ENCODE measurements around the gene SORBS2.

SORBS2 gene

DNA sequence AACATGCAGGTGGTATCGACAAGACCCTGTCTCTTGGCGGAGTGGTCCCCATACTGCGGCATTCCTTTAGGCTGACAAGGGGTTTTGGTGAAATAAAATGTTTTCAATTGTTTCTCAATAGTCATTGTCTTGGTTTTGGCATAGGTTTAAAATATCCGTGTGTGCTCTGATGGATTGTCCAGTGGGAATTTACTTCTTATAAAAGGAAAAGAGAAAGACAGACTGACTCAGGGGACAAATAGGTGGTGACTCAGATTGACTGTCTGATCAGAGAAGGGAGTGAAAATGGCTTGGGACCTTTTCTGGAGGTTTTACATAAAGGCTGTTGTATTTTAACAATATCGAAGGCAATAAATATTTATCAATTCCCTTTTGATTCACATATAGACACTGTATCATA is 129.8 kb downstream of the SORBS2 start:
- TF ChIP-seq POLR2A (IDR thresholded peaks at IDR 0.05; ENCODE audit: low read depth, low read length), result no peak
- TF ChIP-seq POLR2AphosphoS5 (IDR thresholded peaks at IDR 0.05; ENCODE audit: low read depth, low read length), result no peak
- TF ChIP-seq SPI1 (IDR thresholded peaks at IDR 0.05; ENCODE audit: low read depth, low read length), result no peak
- no peak for TF ChIP-seq TAF1 (IDR thresholded peaks at IDR 0.05; ENCODE audit: low read depth, low read length)
- no peak for TF ChIP-seq POU2F2 (IDR thresholded peaks at IDR 0.05; ENCODE audit: low read depth, low read length)
- TF ChIP-seq PAX5 (IDR thresholded peaks at IDR 0.05; ENCODE audit: insufficient read depth, low read length, severe bottlenecking), result no peak
- DNase-seq (ENCODE audit: insufficient read length, low spot score) (no peak), FAIRE-seq (no peak)

- no peak for TF ChIP-seq TAF1 (IDR thresholded peaks at IDR 0.05; ENCODE audit: low read depth, low read length)
- TF ChIP-seq PAX5 (IDR thresholded peaks at IDR 0.05; ENCODE audit: insufficient read depth, low read length, severe bottlenecking), result no peak
- TF ChIP-seq POLR2A (IDR thresholded peaks at IDR 0.05; ENCODE audit: low read depth, low read length), result no peak
- TF ChIP-seq SPI1 (IDR thresholded peaks at IDR 0.05; ENCODE audit: low read depth, low read length), result no peak
- no peak for TF ChIP-seq POLR2AphosphoS5 (IDR thresholded peaks at IDR 0.05; ENCODE audit: low read depth, low read length)
- no peak for TF ChIP-seq POU2F2 (IDR thresholded peaks at IDR 0.05; ENCODE audit: low read depth, low read length)
- no peak for FAIRE-seq
Measured at GRCh38 chr4:185681604-185682003, 130.4 kb downstream of the SORBS2 start.

DNA sequence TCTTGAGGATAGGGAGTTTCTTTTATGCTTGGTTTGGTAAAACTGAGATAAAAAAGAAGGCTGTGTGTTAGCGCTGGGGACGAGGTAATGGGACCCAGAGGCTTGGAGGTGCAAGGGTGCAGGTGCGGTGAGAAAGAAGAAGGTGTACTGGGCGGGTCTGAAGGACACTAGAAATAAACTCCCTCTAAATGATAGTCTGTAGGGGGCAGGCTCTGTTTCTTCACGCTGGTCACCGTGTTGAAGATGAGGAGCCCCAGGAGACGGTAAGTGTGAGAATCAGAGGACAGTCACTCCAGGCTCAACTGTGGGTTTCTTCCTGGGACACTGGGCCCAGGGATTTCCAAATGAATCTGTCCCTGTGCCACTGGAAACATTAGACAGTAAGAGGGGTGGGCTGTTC is 131.4 kb downstream of the SORBS2 start:
- FAIRE-seq (no peak), DNase-seq (ENCODE audit: insufficient read length, low spot score) (no peak)
- TF ChIP-seq POU2F2 (IDR thresholded peaks at IDR 0.05; ENCODE audit: low read depth, low read length) (no peak), POLR2A (IDR thresholded peaks at IDR 0.05; ENCODE audit: low read depth, low read length) (no peak), PAX5 (IDR thresholded peaks at IDR 0.05; ENCODE audit: insufficient read depth, low read length, severe bottlenecking) (no peak), POLR2AphosphoS5 (IDR thresholded peaks at IDR 0.05; ENCODE audit: low read depth, low read length) (no peak), TAF1 (IDR thresholded peaks at IDR 0.05; ENCODE audit: low read depth, low read length) (no peak), SPI1 (IDR thresholded peaks at IDR 0.05; ENCODE audit: low read depth, low read length) (no peak)

More at GRCh38 chr4:185681604-185682003, 130.4 kb downstream of the SORBS2 start:
- no peak for DNase-seq (ENCODE audit: insufficient read length, low spot score)

DNA sequence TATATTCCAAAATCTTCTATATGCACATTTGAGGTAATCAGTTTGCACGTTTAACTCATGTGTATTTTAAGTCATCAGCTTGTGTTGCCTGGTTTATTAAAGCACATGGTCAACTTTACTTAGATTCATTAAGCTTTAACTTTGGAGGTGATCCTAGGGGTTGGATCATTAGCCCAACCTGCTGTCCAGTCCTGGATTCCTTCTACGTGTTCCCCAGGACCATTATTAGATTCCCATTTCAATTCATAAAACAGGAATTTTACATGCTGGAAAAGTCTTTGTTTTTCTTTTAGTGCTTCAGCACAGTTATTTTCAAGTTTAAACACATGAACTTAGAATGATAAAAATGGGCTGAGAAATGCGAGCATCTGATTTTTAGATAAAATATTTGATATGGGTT is 132.5 kb downstream of the SORBS2 start:
- FAIRE-seq (no peak), DNase-seq (ENCODE audit: insufficient read length, low spot score) (no peak)
- TF ChIP-seq TAF1 (IDR thresholded peaks at IDR 0.05; ENCODE audit: low read depth, low read length) (no peak), POU2F2 (IDR thresholded peaks at IDR 0.05; ENCODE audit: low read depth, low read length) (no peak), POLR2A (IDR thresholded peaks at IDR 0.05; ENCODE audit: low read depth, low read length) (no peak), PAX5 (IDR thresholded peaks at IDR 0.05; ENCODE audit: insufficient read depth, low read length, severe bottlenecking) (no peak), SPI1 (IDR thresholded peaks at IDR 0.05; ENCODE audit: low read depth, low read length) (no peak), POLR2AphosphoS5 (IDR thresholded peaks at IDR 0.05; ENCODE audit: low read depth, low read length) (no peak)

GRCh38 chr4:185677637-185678314 is 134.2 kb downstream of the SORBS2 start:
- no peak for DNase-seq (ENCODE audit: insufficient read length, low spot score)
- no peak for FAIRE-seq
- no peak for TF ChIP-seq SPI1 (IDR thresholded peaks at IDR 0.05; ENCODE audit: low read depth, low read length)
- TF ChIP-seq POLR2A (IDR thresholded peaks at IDR 0.05; ENCODE audit: low read depth, low read length), result no peak
- no peak for TF ChIP-seq PAX5 (IDR thresholded peaks at IDR 0.05; ENCODE audit: insufficient read depth, low read length, severe bottlenecking)
- TF ChIP-seq TAF1 (IDR thresholded peaks at IDR 0.05; ENCODE audit: low read depth, low read length), result no peak

DNA sequence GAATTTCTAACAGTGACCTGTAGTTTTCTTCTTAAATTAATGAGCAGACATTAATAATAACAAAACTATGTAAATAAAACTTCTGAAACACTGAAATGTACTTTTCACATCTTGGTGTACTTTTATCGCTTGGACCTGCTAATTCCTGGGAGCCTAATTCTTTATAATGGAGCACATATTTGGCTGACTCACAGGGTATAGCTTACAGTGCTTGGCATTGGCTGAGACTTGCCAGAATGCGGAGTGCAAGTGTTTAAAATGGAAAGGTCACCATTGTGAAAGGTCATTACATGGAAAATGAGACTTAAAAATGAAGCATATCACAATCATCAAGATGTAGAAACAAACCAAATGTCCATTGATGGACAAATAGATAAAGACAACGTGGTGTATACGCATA is 139.4 kb downstream of the SORBS2 start:
- FAIRE-seq (no peak), DNase-seq (ENCODE audit: insufficient read length, low spot score) (no peak)
- TF ChIP-seq POLR2AphosphoS5 (IDR thresholded peaks at IDR 0.05; ENCODE audit: low read depth, low read length) (no peak), SPI1 (IDR thresholded peaks at IDR 0.05; ENCODE audit: low read depth, low read length) (no peak), POLR2A (IDR thresholded peaks at IDR 0.05; ENCODE audit: low read depth, low read length) (no peak), PAX5 (IDR thresholded peaks at IDR 0.05; ENCODE audit: insufficient read depth, low read length, severe bottlenecking) (no peak), TAF1 (IDR thresholded peaks at IDR 0.05; ENCODE audit: low read depth, low read length) (no peak), POU2F2 (IDR thresholded peaks at IDR 0.05; ENCODE audit: low read depth, low read length) (no peak)

DNA sequence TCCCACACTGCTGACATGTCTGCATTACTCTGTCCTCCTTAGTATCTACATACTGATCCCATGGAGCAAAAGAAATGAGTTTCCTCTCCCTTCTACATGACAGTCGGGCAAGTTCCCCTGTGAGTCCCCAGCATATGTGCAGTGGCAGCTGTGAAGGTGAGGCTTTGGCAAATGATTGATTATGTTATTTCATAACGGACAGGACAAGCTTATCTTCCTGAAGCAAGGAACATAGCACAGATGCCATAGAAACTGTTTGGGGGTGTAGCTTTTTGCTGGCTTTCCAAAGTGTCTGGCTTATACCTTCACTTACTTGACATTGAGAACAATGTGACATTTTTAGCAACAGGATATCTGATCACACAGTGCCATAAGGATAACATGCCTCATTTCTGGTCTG is 139.8 kb downstream of the SORBS2 start:
- DNase-seq (ENCODE audit: insufficient read length, low spot score) (no peak), FAIRE-seq (no peak)
- TF ChIP-seq PAX5 (IDR thresholded peaks at IDR 0.05; ENCODE audit: insufficient read depth, low read length, severe bottlenecking) (no peak), POLR2AphosphoS5 (IDR thresholded peaks at IDR 0.05; ENCODE audit: low read depth, low read length) (no peak), TAF1 (IDR thresholded peaks at IDR 0.05; ENCODE audit: low read depth, low read length) (no peak), POU2F2 (IDR thresholded peaks at IDR 0.05; ENCODE audit: low read depth, low read length) (no peak), SPI1 (IDR thresholded peaks at IDR 0.05; ENCODE audit: low read depth, low read length) (no peak), POLR2A (IDR thresholded peaks at IDR 0.05; ENCODE audit: low read depth, low read length) (no peak)

DNA sequence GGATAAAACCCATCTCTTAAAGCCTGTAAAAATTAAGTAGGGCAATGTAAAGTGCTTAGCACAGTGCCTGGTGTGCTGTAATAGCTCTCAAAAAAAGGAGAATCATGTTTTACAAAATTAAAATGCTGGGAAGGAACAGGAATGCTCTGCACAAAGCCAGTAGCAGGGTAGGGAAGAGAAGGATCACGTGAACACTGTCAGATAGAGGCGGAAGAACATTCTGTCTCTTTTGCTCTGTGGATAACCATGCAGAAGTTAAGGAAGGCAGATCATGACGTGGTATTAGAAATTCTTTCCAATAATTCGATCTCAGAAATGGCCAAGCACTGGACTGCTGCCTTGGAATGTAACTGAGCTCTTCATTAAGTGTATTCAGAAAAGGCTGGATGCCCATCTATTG is 140.5 kb downstream of the SORBS2 start:
- TF ChIP-seq POU2F2 (IDR thresholded peaks at IDR 0.05; ENCODE audit: low read depth, low read length) (no peak), POLR2A (IDR thresholded peaks at IDR 0.05; ENCODE audit: low read depth, low read length) (no peak), TAF1 (IDR thresholded peaks at IDR 0.05; ENCODE audit: low read depth, low read length) (no peak), SPI1 (IDR thresholded peaks at IDR 0.05; ENCODE audit: low read depth, low read length) (no peak), PAX5 (IDR thresholded peaks at IDR 0.05; ENCODE audit: insufficient read depth, low read length, severe bottlenecking) (no peak), POLR2AphosphoS5 (IDR thresholded peaks at IDR 0.05; ENCODE audit: low read depth, low read length) (no peak)
- no peak for DNase-seq (ENCODE audit: insufficient read length, low spot score)
- no peak for FAIRE-seq

DNA sequence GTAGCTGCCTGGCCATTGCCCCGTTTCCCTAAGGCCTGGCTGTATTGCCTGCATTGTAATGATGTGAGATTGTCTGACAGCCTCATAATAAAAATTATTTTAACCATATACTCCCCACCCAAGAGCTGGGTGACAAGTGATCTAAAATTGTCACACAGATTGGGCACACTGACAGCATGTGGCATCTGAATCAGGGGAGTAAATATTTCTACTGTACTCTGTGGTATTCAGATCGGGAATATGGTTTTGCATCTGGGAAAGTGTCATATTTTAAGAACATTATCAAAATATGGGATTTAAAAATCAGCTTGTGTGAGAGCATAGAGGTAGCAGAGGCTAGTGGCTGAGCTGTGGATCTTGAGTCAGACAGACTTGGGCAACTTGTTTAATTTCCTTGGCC is 140.9 kb downstream of the SORBS2 start:
- TF ChIP-seq POU2F2 (IDR thresholded peaks at IDR 0.05; ENCODE audit: low read depth, low read length) (no peak), TAF1 (IDR thresholded peaks at IDR 0.05; ENCODE audit: low read depth, low read length) (no peak), POLR2A (IDR thresholded peaks at IDR 0.05; ENCODE audit: low read depth, low read length) (no peak), POLR2AphosphoS5 (IDR thresholded peaks at IDR 0.05; ENCODE audit: low read depth, low read length) (no peak)
- DNase-seq (ENCODE audit: insufficient read length, low spot score), result no peak
- no peak for FAIRE-seq

DNA sequence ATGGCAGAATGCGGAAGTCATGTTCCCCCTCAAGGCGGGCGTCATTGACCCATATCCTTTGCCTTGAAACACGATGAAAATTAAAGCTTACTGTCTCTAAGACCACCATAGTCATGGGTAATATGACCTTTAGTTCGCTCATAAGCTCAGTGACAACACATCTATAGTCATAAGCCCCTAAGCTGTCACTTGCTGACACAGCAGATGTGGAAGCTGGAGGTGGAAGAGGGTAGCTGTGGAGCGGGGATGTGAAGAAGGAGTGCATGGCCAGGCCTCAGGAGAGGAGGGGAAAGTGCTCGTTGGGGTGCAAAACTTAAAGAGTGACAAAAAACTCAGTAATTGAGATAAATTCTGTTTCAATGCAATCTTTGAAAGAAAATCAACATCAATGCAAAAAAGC is 142.7 kb downstream of the SORBS2 start:
- FAIRE-seq, result no peak
- TF ChIP-seq POLR2AphosphoS5 (IDR thresholded peaks at IDR 0.05; ENCODE audit: low read depth, low read length) (no peak), SPI1 (IDR thresholded peaks at IDR 0.05; ENCODE audit: low read depth, low read length) (no peak), POU2F2 (IDR thresholded peaks at IDR 0.05; ENCODE audit: low read depth, low read length) (no peak), TAF1 (IDR thresholded peaks at IDR 0.05; ENCODE audit: low read depth, low read length) (no peak), POLR2A (IDR thresholded peaks at IDR 0.05; ENCODE audit: low read depth, low read length) (no peak), PAX5 (IDR thresholded peaks at IDR 0.05; ENCODE audit: insufficient read depth, low read length, severe bottlenecking) (no peak)
- no peak for DNase-seq (ENCODE audit: insufficient read length, low spot score)

Measured in GM12891 (cell line).